VCaP (cell line): Measurements from ENCODE around the gene ZNF12.

ENCODE experiments used
- H3K27ac ChIP-seq: fragments of 450-650 bp; 2 replicates; pipeline ENCODE4 v1.5.1; 2017
- CTCF ChIP-seq: fragments of 450-650 bp; conservative IDR thresholded peaks from 2 replicates; pipeline ENCODE4 v1.5.1; 2017; ENCODE audit warnings: mild to moderate bottlenecking, moderate library complexity

ZNF12 gene

GRCh38 chr7:6639627-6640026 is 67.1 kb downstream of the ZNF12 start:
- no peak for TF ChIP-seq CTCF
- no peak overlapping the region for H3K27ac ChIP-seq

GRCh38 chr7:6639032-6639431 is 67.7 kb downstream of the ZNF12 start:
- peak overlapping the region; percentile 91; the same call in 1 of the 2 replicates for H3K27ac ChIP-seq
- no peak for TF ChIP-seq CTCF
